ENCODE results near the gene PRR15. TPM values are rescaled to one million over a fixed set of nuclear protein-coding genes. Genes with fewer than 3 reads are reported as not detected.
A peak's percentile ranks its signal among the peaks of the same experiment; 100 is the strongest.
"Not testable (repeated sequence)": the region's sequence is repeated elsewhere in the genome, so short reads cannot be mapped to it uniquely, and the experiment has no call there.

The PRR15 gene
- total RNA-seq, 2 donors from 2014 or later, result 2.7 to 3.7 TPM

DNA sequence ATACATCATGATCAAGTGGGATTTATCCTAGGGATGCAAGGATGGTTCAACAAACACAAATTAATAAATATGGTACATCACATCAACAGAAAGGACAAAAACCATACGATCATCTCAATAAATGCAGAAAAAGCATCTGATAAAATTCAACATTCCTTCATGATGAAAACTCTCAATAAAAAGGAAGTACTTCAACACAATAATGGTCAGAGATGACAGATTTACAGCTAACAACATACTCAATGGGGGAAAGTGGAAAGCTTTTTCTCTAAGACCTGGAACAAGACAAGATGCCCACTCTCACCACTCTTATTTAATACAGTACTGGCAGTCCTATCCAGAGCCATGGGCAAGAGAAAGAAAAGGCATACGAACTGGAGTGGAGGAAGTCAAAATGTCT, 39.9 kb upstream of the PRR15 start:
- H3K9ac ChIP-seq (ENCODE audit: extremely low read depth, low read length, poor library complexity, severe bottlenecking), result no peak overlapping the region
- WGBS, 2 experiments (ENCODE audit: insufficient coverage in 1 of 2, insufficient read length in 1 of 2), result 80% methylated on average over 2 of the region's 2 CpGs; no CpG with 5 or more reads in 1 of the 2 experiments
- Mint-ChIP-seq H3K27ac (no peak overlapping the region), H3K27me3 (ENCODE audit: insufficient read depth) (peaks cover 2% of the 10 kb centered on the region), H3K4me1 (peaks cover 2% of the 10 kb centered on the region), H3K4me3 (no peak overlapping the region), H3K9me3 (peaks cover 2% of the 10 kb centered on the region), H3K36me3 (ENCODE audit: low read depth) (peaks cover 1% of the 10 kb centered on the region)
- no peaks in the 10 kb centered on the region for H3K27me3 ChIP-seq (ENCODE audit: control insufficient read depth, insufficient read depth, low read length, poor library complexity, severe bottlenecking)
- H3K27ac ChIP-seq (ENCODE audit: low read depth, low read length), result no peak overlapping the region
- DNase-seq, result no peak
- no peak overlapping the region for H3K4me3 ChIP-seq (ENCODE audit: low read length)
- H3K36me3 ChIP-seq (ENCODE audit: control insufficient read depth, insufficient read depth, low read length), result no peaks in the 10 kb centered on the region
- no peaks in the 10 kb centered on the region for H3K4me1 ChIP-seq (ENCODE audit: control insufficient read depth, insufficient read depth, low read length)
- peaks cover 6% of the 10 kb centered on the region for H3K9me3 ChIP-seq (ENCODE audit: control insufficient read depth, low read length)
- TF ChIP-seq, protein P1, sequence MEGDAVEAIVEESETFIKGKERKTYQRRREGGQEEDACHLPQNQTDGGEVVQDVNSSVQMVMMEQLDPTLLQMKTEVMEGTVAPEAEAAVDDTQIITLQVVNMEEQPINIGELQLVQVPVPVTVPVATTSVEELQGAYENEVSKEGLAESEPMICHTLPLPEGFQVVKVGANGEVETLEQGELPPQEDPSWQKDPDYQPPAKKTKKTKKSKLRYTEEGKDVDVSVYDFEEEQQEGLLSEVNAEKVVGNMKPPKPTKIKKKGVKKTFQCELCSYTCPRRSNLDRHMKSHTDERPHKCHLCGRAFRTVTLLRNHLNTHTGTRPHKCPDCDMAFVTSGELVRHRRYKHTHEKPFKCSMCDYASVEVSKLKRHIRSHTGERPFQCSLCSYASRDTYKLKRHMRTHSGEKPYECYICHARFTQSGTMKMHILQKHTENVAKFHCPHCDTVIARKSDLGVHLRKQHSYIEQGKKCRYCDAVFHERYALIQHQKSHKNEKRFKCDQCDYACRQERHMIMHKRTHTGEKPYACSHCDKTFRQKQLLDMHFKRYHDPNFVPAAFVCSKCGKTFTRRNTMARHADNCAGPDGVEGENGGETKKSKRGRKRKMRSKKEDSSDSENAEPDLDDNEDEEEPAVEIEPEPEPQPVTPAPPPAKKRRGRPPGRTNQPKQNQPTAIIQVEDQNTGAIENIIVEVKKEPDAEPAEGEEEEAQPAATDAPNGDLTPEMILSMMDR (conservative IDR thresholded peaks at IDR 0.05), result no peak

- Mint-ChIP-seq H3K27ac (no peak overlapping the region), H3K4me1 (peaks cover 3% of the 10 kb centered on the region), H3K9me3 (peaks cover 3% of the 10 kb centered on the region), H3K4me3 (no peak overlapping the region), H3K27me3 (ENCODE audit: insufficient read depth) (peaks cover 2% of the 10 kb centered on the region), H3K36me3 (ENCODE audit: low read depth) (peaks cover 2% of the 10 kb centered on the region)
- H3K9ac ChIP-seq (ENCODE audit: extremely low read depth, low read length, poor library complexity, severe bottlenecking), result no peak overlapping the region
- 92 to 94% methylated on average over 4 of the region's 4 CpGs for WGBS, 2 experiments (ENCODE audit: insufficient coverage in 1 of 2, insufficient read length in 1 of 2)
- TF ChIP-seq, protein P1 (conservative IDR thresholded peaks at IDR 0.05), result no peak
- no peak overlapping the region for H3K27ac ChIP-seq (ENCODE audit: low read depth, low read length)
- H3K36me3 ChIP-seq (ENCODE audit: control insufficient read depth, insufficient read depth, low read length), result no peaks in the 10 kb centered on the region
- DNase-seq, result no peak
- H3K9me3 ChIP-seq (ENCODE audit: control insufficient read depth, low read length), result no peaks in the 10 kb centered on the region
- H3K4me1 ChIP-seq (ENCODE audit: control insufficient read depth, insufficient read depth, low read length), result no peaks in the 10 kb centered on the region
- no peak overlapping the region for H3K4me3 ChIP-seq (ENCODE audit: low read length)
- H3K27me3 ChIP-seq (ENCODE audit: control insufficient read depth, insufficient read depth, low read length, poor library complexity, severe bottlenecking), result no peaks in the 10 kb centered on the region
Observed at GRCh38 chr7:29527505-29528108, 36.0 kb upstream of the PRR15 start.

- H3K27me3 ChIP-seq (ENCODE audit: control insufficient read depth, insufficient read depth, low read length, poor library complexity, severe bottlenecking); H3K27ac Mint-ChIP-seq; H3K9me3 Mint-ChIP-seq; H3K4me1 ChIP-seq (ENCODE audit: control insufficient read depth, insufficient read depth, low read length); H3K4me3 Mint-ChIP-seq; H3K27me3 Mint-ChIP-seq (ENCODE audit: insufficient read depth); H3K9me3 ChIP-seq (ENCODE audit: control insufficient read depth, low read length); H3K4me1 Mint-ChIP-seq; H3K4me3 ChIP-seq (ENCODE audit: low read length); H3K36me3 Mint-ChIP-seq (ENCODE audit: low read depth); H3K36me3 ChIP-seq (ENCODE audit: control insufficient read depth, insufficient read depth, low read length); H3K27ac ChIP-seq (ENCODE audit: low read depth, low read length); H3K9ac ChIP-seq (ENCODE audit: extremely low read depth, low read length, poor library complexity, severe bottlenecking): not testable (repeated sequence)
- WGBS, 2 experiments (ENCODE audit: insufficient coverage in 1 of 2, insufficient read length in 1 of 2), result 74 to 90% methylated on average over 3 to 7 of the region's 7 CpGs
- peak; percentile 64 for DNase-seq
Observed at GRCh38 chr7:29528526-29528925, 35.1 kb upstream of the PRR15 start.

DNA sequence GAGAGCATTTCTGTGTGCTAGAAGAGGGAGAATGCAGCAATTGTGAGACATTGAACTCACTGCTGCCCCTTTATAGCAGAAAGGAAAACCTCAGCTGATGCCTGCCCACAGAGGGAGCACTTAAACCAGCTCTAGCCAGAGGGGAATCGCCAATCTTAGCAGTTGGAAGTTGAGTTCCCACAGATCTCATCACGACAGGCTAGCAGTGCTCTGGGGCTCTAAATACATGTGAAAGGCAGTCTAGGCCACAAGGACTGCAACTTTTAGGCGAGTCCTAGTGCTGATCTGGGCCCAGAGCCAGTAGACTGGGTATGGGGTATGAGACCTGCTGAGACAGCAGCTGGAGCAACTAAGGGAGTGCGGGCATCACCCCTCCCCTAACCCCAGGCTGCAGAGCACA, 25.2 kb upstream of the PRR15 start:
- Mint-ChIP-seq H3K4me3 (no peak overlapping the region), H3K9me3 (peaks cover 3% of the 10 kb centered on the region)
- H3K27me3 ChIP-seq (ENCODE audit: control insufficient read depth, insufficient read depth, low read length, poor library complexity, severe bottlenecking), result no peaks in the 10 kb centered on the region

More for the DNA sequence above, 25.2 kb upstream of the PRR15 start:
- peaks cover 10% of the 10 kb centered on the region for H3K4me1 Mint-ChIP-seq
- WGBS, 2 experiments (ENCODE audit: insufficient coverage in 1 of 2, insufficient read length in 1 of 2), result 32 to 35% methylated on average over 3 of the region's 4 CpGs
- no peaks in the 10 kb centered on the region for H3K27me3 Mint-ChIP-seq (ENCODE audit: insufficient read depth)
- Histone ChIP-seq H3K27ac (ENCODE audit: low read depth, low read length) (no peak overlapping the region), H3K4me1 (ENCODE audit: control insufficient read depth, insufficient read depth, low read length) (no peaks in the 10 kb centered on the region), H3K9ac (ENCODE audit: extremely low read depth, low read length, poor library complexity, severe bottlenecking) (no peak overlapping the region), H3K9me3 (ENCODE audit: control insufficient read depth, low read length) (peaks cover under 1% of the 10 kb centered on the region), H3K36me3 (ENCODE audit: control insufficient read depth, insufficient read depth, low read length) (no peaks in the 10 kb centered on the region), H3K4me3 (ENCODE audit: low read length) (no peak overlapping the region)
- no peaks in the 10 kb centered on the region for H3K36me3 Mint-ChIP-seq (ENCODE audit: low read depth)
- no peak overlapping the region for H3K27ac Mint-ChIP-seq
- TF ChIP-seq, protein P1 (conservative IDR thresholded peaks at IDR 0.05), result peak; percentile 67
- DNase-seq, result peak; percentile 78

All from endodermal cell (in vitro differentiated cells).